ENCODE data around the gene GRHPR.
"Not testable (repeated sequence)": the region's sequence is repeated elsewhere in the genome, so short reads cannot be mapped to it uniquely, and the experiment has no call there.

Gene GRHPR

DNA sequence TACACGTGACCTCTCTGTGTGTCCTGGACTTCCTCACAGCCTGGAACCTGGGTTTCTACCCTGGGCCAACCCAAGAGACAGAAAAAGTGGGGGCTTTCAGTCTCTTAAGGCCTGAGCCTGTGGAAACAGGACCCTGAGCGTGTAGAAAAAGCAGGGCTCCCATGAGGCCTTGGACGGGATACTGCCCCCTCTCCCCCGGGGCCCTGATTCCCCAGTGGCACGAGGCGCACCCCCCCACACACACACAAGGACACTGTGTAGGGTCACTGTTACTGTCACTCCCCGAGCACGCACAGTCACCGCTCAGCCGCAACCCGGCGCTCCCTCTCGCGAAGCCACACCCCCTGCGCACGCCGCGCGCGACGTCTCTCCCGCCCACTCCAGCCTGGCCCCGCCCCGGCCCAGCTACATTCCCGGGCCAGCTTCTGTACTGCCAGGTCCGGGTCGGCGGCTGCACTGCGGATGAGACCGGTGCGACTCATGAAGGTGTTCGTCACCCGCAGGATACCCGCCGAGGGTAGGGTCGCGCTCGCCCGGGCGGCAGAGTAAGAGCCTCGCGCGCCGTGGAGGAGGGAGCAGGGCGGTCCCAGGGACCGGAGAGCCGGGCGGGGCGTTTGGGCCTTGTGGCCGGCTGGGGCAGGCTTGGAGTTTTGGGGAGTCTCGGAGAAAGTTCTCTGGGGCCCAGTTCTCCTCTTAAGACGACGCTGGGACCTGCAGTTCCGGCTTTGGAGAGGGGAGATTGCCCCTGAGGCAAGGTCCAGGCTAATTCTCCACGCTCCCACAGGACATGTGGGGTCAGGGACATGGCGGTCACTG, at the start of gene GRHPR:
TSS of gene GRHPR (plus strand) at position 408 of the 816 bp plus-strand sequence. CDS start at position 463, 55 bp downstream.
- DNase-seq (ENCODE audit: low spot score) = peak; percentile 93

DNA sequence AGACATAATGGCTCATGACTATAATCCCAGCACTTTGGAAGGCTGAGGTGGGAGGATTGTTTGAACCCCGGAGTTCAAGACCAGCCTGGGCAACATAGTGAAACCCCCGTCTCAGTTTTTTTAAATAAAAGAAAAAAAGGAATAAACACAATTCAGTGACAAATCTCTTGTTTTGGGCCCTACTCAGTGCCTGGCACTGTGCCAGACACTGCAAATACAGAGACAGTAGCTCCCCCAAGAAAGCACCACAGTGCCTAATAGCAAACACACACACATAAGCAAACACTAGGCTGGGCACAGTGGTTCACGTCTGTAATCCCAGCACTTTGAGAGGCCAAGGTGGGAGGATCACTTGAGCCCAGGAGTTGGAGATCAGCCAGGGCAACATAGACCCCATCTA, 49.7 kb upstream of the GRHPR start:
- no peak for DNase-seq (ENCODE audit: low spot score)

DNA sequence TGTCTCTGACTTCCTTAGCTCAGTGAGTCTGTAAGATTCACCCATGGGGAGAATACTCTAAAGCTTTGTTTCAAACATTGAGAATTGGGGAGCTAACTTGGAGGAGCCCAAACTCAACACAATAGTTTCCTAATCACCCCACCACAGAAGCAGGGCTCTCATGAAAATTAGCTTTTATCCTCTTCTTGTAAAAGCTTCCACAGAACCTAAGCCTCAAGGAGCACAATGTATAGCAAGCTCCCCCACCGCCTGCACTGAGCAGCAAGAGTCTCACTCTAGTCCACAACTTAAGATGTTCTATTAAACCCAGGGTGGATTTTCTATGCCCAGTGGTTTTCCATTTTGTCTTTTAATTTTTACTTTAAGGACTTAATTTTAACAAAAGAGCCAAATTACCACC, 48.9 kb upstream of the GRHPR start:
- DNase-seq (ENCODE audit: low spot score) = no peak

DNA sequence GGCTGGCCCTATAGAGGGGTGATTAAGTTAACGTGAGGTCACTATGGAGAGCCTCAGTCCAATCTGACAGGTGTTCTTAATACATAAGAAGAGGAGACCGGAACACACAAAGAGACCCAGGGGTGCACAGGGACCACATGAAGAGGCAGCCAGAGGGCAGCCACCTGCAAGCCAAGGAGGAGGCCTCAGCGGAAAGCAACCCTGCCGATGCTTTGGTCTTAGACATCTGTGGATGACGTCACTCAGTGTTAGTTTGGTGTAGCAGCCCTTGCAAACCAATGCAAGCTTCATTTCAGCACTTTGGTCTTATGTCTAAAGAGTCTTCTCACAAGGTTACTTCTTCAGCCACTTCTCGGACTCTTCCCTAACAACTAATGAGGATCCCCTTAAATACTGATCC, 47.6 kb upstream of the GRHPR start:
- DNase-seq (ENCODE audit: low spot score) = no peak

DNA sequence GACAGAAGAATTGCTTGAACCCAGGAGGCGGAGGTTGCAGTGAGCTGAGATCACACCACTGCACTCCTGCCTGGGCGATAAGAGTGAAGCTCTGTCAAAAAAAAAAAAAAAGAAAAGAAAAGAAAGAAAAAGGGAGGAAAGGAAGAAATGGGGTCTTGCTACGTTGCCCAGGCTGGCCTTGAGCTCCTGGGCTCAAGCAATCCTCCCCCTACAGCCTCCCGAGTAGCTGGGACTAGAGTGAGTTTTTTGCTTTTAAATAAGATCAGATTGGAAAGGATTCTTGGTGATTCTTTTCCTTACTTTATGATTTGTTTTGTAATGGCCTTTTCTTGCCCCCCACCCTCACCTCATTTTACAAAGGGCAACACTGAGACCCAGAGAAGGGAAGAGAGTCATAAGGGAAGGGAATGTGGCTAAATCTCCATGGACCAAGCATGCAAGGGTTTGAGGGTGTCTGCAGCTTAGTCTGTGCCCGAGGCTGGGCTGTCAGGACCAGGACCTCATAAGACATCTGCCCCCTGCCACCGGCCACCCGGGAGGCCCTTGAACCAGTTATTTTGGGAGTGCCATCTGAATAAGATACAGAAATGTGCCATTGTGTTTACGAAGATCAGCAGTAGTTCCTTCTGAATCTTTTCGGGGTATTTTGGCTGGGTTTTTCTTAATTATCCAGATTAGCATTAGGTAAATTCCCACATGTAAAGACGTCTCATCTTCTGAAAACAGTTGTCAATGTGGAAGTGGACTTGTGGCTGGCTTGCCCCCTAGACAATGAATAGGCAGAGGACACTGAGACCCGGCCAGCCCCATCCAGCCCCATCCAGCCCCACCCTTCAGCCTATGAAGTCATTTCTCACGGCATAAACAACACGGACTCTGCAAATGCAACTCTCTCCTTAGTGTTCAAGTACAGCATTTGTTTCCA, 44.5 kb upstream of the GRHPR start:
- no peak for DNase-seq (ENCODE audit: low spot score)

DNA sequence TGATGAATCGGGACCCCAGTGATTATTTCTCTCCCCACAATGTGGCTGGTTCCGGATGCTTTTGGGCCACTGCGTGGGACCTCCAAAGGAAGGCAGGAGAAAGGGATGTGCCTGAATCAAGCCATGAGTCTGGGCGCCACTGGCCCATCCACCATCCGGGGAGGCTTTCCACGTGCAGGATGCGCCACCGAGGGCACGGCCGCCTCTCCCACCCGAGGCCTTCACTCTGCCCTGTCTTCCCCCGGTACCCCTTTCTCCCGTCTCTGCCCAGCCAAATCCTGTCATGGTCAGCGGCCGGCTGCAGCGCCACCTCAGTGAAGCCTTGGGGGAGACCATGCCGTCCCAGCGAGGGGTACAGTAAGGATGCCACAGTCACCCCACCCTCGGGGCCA, 43.9 kb upstream of the GRHPR start:
- DNase-seq (ENCODE audit: low spot score) = no peak

DNA sequence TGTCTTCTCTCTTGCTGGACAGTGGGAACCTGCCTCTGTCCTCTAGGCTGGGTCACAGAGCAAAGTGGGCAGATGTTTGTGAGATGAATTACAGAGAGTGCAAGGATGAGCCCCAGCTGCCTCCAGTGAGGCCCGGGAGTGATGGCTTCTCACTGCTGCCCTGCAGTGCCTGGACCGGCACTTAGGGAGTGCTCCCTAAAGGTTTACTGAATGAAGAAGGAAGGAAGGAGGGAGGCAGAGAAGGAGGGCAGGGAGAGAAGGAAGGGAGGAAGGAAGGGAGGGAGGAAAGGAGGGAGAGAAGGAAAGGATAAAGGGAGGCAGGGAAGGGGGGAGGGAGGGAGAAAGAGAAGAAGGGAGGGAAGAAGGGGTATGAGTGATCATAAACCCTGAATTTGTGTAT, 42.7 kb upstream of the GRHPR start:
- DNase-seq (ENCODE audit: low spot score) = no peak

DNA sequence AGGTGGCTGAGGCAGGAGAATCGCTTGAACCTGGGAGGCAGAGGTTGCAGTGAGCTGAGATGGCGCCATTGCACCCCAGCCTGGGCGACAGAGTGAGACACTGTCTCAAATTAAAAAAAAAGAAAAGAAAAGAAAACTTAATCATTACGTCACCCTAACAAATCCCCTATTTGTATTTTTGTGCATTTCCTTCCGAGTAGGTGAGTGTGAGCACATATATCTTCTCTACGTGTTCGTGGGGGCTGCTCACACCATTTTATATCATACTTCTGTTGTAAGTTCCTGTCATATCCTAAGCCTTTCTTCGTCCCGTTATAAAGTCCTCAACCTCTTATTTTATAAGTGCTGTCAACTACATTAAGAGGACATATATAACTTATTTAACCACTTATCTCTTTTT, 41.9 kb upstream of the GRHPR start:
- DNase-seq (ENCODE audit: low spot score) = no peak

DNA sequence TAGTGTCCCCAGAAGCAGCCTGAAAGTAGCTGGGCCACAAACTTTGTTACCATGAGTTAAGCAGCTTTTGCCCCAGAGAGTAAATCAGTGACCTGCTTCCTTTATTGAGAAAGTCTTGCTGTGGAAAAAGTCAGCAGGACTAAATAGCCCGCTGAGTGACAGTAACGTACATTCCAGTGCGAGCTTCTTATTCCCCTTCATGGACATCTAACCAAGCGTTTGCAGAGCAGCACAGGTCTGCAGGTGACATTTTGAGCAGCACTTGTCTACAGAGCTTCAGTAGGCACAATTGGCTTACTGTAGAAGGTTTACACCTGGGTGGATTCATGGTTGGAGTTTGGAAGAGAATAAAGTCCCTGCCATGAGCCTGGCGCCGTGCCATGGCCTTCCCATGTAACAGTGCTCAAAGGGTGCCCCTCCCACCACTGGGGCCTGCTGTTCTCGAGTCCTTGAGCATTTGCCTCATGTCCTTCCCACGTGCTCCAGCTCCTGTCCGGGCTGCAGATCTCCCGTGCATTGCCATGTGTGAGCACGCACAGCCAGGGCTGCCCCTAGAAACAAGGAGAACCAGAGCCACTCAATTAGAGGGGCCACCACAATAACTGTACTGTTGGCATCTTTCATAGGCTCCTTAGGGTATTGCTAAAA, 41.3 kb upstream of the GRHPR start:
- DNase-seq (ENCODE audit: low spot score) = no peak

DNA sequence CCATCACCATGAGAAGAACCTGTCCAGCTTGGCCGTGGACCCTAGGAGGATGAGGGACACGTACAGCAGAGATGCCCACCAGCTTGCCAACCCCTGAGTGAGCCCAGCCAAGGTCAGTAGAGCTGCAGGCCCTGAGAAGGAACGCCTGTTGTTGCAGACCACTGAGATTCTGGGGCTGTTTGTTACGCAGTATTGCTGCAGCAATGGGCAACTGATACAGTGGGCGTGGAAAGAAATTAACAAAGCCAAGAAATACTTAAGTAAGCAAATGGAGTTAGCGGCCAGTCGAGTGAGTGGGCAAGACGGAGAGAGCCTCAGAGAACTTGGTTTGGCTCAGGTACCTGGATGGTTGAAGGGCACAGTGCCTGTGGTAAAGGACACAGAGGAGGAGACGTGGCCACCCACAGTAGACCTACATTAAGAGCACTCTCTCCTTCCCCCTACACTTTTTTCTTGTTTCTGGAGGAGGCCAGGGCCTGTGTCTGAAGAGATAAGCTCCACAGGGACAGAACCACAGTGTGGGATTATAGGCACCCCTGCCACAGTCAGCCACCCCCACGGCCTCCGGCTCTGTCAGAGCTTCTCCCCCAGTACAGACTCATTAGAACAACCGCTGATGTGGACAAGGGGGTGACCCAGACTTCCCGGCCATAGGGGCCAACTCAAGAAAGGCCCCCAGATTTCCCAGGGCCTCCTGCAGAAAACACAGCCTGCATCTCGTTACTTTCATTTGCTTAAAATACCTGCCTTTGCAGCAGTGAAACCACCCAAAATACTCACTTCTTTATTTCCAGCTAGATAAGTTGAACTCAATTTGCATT, 40.1 kb upstream of the GRHPR start:
- no peak for DNase-seq (ENCODE audit: low spot score)

DNA sequence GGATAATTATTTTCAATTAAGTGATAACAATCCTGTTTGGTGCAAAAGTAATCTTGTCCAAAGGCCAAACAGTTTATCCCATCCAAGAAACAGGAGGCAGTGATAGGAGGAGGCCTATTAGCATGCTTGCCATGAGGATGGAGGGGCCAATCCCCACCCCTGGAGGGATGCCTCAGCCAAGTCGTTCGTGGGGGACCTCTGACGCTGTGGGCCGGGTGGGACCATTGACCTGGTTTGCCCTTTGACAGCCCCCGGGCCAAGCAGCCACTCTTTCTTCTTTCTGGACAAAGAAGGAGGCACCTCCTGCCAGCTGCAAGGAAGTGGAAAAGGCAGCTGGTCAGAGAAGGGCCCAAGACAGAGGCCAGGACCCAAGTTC, 39.5 kb upstream of the GRHPR start:
- DNase-seq (ENCODE audit: low spot score) = no peak

DNA sequence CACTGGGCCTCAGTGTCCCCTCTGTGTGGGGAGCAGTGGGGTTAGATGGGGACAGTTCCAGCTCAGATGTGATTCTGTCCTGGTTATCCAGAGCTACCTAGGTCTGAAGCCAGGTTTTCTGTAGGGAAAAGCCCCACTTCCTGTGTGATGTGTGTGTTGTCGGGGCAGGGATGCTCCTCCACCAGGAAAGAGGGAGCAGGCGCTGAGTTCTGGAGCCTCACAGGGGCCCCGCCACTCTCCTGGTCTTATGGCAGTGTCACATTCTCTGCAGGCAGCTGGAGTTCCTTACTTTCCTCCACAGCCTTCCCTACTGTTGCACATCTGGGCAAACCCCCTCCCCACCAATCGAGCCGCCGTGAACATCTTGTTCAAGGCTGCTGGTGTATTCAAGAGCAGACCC, 39.1 kb upstream of the GRHPR start:
- no peak for DNase-seq (ENCODE audit: low spot score)

DNA sequence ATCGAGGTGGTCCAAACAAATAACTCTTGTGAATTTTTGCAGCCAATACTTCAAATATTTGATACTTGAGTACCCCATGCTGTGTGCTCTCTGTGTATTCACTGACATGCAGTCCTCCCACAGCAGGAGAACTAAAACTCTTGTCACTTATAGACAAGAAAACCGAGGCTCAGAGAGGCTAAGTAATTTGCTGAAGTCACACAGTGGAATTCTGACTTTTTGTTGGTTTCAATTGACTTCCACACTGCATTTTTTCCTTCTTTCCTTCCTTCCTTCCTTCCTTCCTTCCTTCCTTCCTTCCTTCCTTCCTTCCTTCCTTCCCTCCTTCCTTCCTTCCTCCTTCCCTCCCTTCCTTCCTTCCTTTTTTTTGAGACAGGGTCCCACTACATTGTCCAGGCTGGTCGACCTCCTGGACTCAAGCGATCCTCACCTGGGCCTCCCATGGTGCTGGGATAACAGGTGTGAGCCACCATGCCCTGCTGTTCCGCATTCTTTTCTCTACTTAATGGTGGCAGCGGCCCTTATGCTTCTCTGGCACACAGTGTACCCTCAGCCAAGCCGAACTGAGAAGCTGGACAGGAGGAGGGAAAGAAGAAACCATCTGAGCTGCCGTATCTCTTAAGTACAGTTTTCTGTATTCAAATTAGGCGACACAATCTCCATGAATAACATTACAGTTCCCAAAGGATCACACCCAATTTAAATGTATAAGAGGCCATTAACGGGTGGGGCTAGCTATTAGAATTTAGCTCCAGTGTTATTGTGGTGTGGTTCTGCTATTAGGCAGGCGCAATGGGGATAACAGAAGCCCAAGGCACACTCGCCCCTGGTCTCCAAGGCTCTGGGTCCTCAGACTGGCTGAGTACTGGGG, 38.4 kb upstream of the GRHPR start:
- DNase-seq (ENCODE audit: low spot score) = no peak

DNA sequence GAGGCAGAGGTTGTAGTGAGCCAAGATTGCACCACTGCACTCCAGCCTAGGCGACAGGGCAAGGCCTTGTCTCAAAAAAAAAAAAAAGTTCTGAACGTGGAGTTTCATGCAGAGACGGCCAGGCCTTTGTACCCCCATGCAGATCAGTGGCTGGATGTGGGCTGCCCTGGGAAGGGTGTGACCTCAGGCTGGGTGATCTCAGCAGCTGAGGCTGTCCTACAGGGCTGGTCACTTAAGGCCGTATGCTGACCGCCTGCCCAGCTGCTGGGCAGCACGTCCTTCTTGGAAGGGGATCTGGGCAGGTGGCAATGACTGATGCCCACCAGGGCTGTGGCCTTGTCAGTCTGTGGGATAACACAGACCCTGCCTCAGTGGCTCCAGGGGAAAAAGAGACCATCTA, 37.2 kb upstream of the GRHPR start:
- DNase-seq (ENCODE audit: low spot score) = no peak

DNA sequence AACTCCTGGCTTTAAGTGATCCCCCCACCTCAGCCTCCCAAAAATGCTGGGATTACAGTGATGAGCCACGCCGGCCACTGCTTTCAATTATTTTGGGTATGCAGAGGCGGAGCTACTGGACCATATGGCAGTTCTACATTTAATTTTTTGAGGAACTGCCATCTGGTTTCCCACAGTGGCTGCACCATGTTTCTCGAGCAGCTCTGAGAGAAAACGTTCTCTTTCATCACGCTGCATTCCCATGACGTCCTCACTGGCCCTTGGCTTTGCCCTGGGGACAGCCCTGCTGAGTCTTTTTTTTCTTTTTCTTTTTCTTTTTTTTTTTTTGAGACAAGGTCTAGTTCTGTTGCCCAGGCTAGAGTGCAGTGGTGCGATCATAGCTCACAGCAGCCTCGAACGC, 35.5 kb upstream of the GRHPR start:
- DNase-seq (ENCODE audit: low spot score) = no peak

DNA sequence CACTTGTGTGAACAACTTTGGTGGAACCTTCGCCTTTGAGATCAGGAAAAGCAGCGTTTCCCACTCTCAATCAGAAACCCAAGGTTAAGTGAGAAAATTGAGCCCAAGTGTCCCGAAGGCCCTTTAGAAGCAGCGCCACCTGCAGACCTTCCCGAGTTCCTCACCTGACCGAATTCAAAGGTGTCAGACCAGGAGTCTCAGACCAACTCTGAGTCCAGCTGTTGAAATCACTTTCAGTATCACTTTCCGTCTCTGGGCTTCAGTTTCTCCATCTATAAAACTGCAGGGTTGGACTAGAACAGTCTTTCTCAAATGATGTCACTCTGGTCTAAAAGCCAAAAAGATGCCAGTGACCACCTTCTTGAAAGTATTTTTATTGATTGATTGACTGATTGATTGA, 31.7 kb upstream of the GRHPR start:
- no peak for DNase-seq (ENCODE audit: low spot score)

DNA sequence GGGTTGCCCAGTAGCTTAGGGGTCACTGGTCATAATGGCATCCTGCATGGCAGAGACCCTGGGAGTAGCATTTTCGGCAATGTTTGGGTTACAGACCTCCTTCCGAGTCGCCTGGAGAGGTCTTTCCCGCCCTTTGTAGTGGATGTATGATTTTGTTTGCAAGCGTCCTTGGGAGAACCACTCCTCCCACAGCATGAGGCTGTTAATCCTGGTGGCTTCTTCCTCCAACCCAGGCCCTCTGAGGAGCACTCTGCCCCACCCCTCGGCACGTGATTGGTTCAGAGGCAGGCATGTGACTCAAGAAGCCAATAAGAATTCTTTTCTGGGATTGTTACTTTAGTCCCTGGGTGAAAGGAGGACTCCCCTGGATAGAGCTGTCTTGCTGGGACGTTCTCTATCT, 30.2 kb upstream of the GRHPR start:
- DNase-seq (ENCODE audit: low spot score) = no peak

DNA sequence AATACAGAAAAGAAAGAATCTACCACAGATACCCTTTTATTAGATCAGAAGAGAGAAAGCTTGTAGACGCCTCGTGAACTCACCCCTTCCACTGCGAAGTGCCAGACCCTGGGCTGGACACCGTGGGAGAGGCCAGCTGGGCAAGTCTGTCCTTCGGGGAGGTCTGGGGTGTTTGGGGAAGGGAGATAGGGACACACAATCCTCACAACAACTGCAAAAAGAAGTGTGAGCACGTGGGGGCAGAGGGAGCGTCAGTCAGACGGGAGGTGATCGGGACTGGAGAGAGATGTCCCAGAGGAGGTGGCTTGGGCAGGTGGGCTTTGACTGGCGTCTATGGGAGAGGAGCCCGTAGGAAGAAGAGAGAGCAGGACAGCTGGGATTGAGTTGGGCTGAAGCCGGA, 27.3 kb upstream of the GRHPR start:
- DNase-seq (ENCODE audit: low spot score) = no peak

DNA sequence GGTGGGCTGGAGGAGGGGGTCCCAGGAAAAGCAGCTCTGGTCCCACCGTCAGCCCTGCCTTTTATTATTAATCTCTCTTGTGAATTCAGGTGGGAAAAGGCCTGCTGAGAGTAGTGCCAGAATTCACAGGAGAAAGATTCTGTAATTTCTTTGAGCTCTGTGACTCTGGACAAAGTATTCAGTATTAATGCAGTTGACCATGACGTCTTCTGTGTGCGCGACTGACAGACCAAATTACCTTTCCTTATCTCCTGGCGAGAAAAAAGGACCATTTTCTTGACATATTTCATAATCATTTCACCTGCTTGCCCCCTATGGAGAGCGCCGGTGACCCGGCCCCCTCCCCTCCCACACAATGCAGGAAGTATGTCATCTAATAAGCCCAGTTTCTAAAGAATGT, 26.8 kb upstream of the GRHPR start:
- no peak for DNase-seq (ENCODE audit: low spot score)

DNA sequence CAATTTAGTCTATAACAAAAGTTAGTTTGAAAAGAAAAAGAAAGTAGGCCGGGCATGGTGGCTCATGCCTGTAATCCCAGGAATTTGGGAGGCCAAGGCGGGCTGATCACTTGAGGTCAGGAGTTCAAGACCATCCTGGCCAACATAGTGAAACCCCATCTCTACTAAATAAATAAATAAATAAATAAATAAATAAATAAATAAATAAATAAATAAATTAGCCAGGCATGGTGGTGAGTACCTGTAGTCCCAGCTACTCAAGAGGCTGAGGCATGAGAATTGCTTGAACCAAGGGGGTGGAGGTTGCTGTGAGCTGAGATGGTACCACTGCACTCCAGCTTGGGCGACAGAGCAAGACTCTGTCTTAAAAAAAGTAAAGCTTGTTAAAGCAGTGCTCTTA, 24.5 kb upstream of the GRHPR start:
- not testable (repeated sequence) for DNase-seq (ENCODE audit: low spot score)

DNA sequence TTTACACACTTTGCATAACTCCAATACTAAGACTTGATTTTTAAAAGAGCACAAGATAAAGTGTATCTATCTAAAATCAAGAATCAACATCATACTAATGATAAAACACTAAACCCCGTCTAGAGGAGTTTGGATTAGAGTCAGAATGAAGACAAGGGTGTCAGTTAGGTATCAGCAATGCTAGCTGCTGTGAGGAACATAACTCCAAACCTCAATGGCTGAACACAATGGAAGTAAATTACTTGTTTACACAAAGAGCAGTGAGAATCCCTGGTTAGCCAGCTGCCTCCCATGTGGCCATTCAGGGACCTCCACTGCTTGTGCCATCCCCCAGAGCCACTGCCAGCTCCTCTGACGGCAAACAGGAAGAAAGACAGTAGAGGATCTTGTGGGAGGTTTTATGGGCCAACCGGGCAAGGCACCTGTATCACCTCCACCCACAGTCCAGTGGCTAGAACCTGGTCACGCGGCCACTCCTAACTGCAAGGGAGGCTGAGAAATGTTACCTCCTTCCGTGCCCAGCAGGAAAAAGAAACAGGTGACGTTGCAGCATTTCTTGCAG, 24.0 kb upstream of the GRHPR start:
- no peak for DNase-seq (ENCODE audit: low spot score)
